ENCODE data around the gene SLC13A4.

SLC13A4 gene

GRCh38 chr7:135736586-135737305, 8.8 kb upstream of the SLC13A4 start:
- H3K27me3 Mint-ChIP-seq = peaks cover 3% of the 10 kb centered on the region
- no peaks in the 10 kb centered on the region for H3K36me3 Mint-ChIP-seq
- H3K9me3 Mint-ChIP-seq = no peaks in the 10 kb centered on the region
- H3K27ac Mint-ChIP-seq = no peak overlapping the region
- H3K4me3 Mint-ChIP-seq = no peak overlapping the region
- H3K4me1 Mint-ChIP-seq = no peaks in the 10 kb centered on the region

GRCh38 chr7:135734343-135734689, 6.3 kb upstream of the SLC13A4 start:
- H3K4me1 Mint-ChIP-seq = no peaks in the 10 kb centered on the region
- no peak overlapping the region for H3K27ac Mint-ChIP-seq
- H3K9me3 Mint-ChIP-seq = no peaks in the 10 kb centered on the region
- H3K4me3 Mint-ChIP-seq = no peak overlapping the region
- H3K36me3 Mint-ChIP-seq = no peaks in the 10 kb centered on the region
- peaks cover 3% of the 10 kb centered on the region for H3K27me3 Mint-ChIP-seq

GRCh38 chr7:135733603-135734342, 5.8 kb upstream of the SLC13A4 start:
- Mint-ChIP-seq H3K27me3 (peaks cover 3% of the 10 kb centered on the region), H3K9me3 (no peaks in the 10 kb centered on the region), H3K27ac (no peak overlapping the region), H3K4me1 (no peaks in the 10 kb centered on the region), H3K4me3 (no peak overlapping the region), H3K36me3 (no peaks in the 10 kb centered on the region)

- Mint-ChIP-seq H3K27me3 (no peaks in the 10 kb centered on the region), H3K36me3 (no peaks in the 10 kb centered on the region), H3K4me3 (no peak overlapping the region), H3K9me3 (no peaks in the 10 kb centered on the region), H3K27ac (no peak overlapping the region), H3K4me1 (no peaks in the 10 kb centered on the region)
These were observed 3.1 kb upstream of the SLC13A4 start for GRCh38 chr7:135731131-135731530.

- H3K27me3 Mint-ChIP-seq = no peaks in the 10 kb centered on the region
- no peaks in the 10 kb centered on the region for H3K4me1 Mint-ChIP-seq
- no peaks in the 10 kb centered on the region for H3K36me3 Mint-ChIP-seq
- H3K4me3 Mint-ChIP-seq = no peak overlapping the region
- H3K27ac Mint-ChIP-seq = no peak overlapping the region
- no peaks in the 10 kb centered on the region for H3K9me3 Mint-ChIP-seq
These were observed 1.2 kb upstream of the SLC13A4 start for GRCh38 chr7:135729230-135729629.

GRCh38 chr7:135726911-135727673, 894 bp downstream of the SLC13A4 start:
- H3K9me3 Mint-ChIP-seq = no peaks in the 10 kb centered on the region
- no peak overlapping the region for H3K27ac Mint-ChIP-seq
- peaks cover 6% of the 10 kb centered on the region for H3K27me3 Mint-ChIP-seq
- H3K4me1 Mint-ChIP-seq = no peaks in the 10 kb centered on the region
- no peak overlapping the region for H3K4me3 Mint-ChIP-seq
- no peaks in the 10 kb centered on the region for H3K36me3 Mint-ChIP-seq

- no peaks in the 10 kb centered on the region for H3K4me1 Mint-ChIP-seq
- peaks cover 9% of the 10 kb centered on the region for H3K27me3 Mint-ChIP-seq
- no peak overlapping the region for H3K4me3 Mint-ChIP-seq
- H3K36me3 Mint-ChIP-seq = no peaks in the 10 kb centered on the region
- H3K9me3 Mint-ChIP-seq = no peaks in the 10 kb centered on the region
- no peak overlapping the region for H3K27ac Mint-ChIP-seq
These were observed 1.7 kb downstream of the SLC13A4 start for GRCh38 chr7:135726276-135726788.

- peaks cover 9% of the 10 kb centered on the region for H3K27me3 Mint-ChIP-seq
These were observed 4.6 kb downstream of the SLC13A4 start for GRCh38 chr7:135723411-135723810.

GRCh38 chr7:135721198-135721820, 6.7 kb downstream of the SLC13A4 start:
- Mint-ChIP-seq H3K4me3 (no peak overlapping the region), H3K27ac (no peak overlapping the region), H3K36me3 (no peaks in the 10 kb centered on the region), H3K27me3 (peaks cover 10% of the 10 kb centered on the region), H3K4me1 (no peaks in the 10 kb centered on the region), H3K9me3 (no peaks in the 10 kb centered on the region)

More at GRCh38 chr7:135723411-135723810, 4.6 kb downstream of the SLC13A4 start:
- H3K4me3 Mint-ChIP-seq = no peak overlapping the region
- H3K27ac Mint-ChIP-seq = no peak overlapping the region
- no peaks in the 10 kb centered on the region for H3K36me3 Mint-ChIP-seq
- no peaks in the 10 kb centered on the region for H3K9me3 Mint-ChIP-seq
- H3K4me1 Mint-ChIP-seq = no peaks in the 10 kb centered on the region

- no peak overlapping the region for H3K27ac Mint-ChIP-seq
- peaks cover 10% of the 10 kb centered on the region for H3K27me3 Mint-ChIP-seq
- H3K4me1 Mint-ChIP-seq = no peaks in the 10 kb centered on the region
- H3K36me3 Mint-ChIP-seq = no peaks in the 10 kb centered on the region
- H3K4me3 Mint-ChIP-seq = no peak overlapping the region
- no peaks in the 10 kb centered on the region for H3K9me3 Mint-ChIP-seq
These were observed 8.3 kb downstream of the SLC13A4 start for GRCh38 chr7:135719688-135720087.

- Mint-ChIP-seq H3K27ac (no peak overlapping the region), H3K4me1 (no peaks in the 10 kb centered on the region), H3K9me3 (no peaks in the 10 kb centered on the region), H3K4me3 (no peak overlapping the region), H3K27me3 (peaks cover 9% of the 10 kb centered on the region), H3K36me3 (no peaks in the 10 kb centered on the region)
These were observed 9.1 kb downstream of the SLC13A4 start for GRCh38 chr7:135718794-135719437.

- Mint-ChIP-seq H3K36me3 (no peaks in the 10 kb centered on the region), H3K27ac (no peak overlapping the region), H3K4me3 (no peak overlapping the region), H3K27me3 (peaks cover 5% of the 10 kb centered on the region), H3K4me1 (no peaks in the 10 kb centered on the region), H3K9me3 (no peaks in the 10 kb centered on the region)
These were observed 9.8 kb downstream of the SLC13A4 start for GRCh38 chr7:135718219-135718618.

GRCh38 chr7:135717693-135718092, 10.3 kb downstream of the SLC13A4 start:
- Mint-ChIP-seq H3K4me1 (no peaks in the 10 kb centered on the region), H3K27me3 (peaks cover 5% of the 10 kb centered on the region), H3K27ac (no peak overlapping the region)

GRCh38 chr7:135716677-135717238, 11.2 kb downstream of the SLC13A4 start:
- H3K27me3 Mint-ChIP-seq = peaks cover 5% of the 10 kb centered on the region
- H3K4me1 Mint-ChIP-seq = no peaks in the 10 kb centered on the region
- H3K27ac Mint-ChIP-seq = no peak overlapping the region
- no peak overlapping the region for H3K4me3 Mint-ChIP-seq
- H3K9me3 Mint-ChIP-seq = no peaks in the 10 kb centered on the region
- H3K36me3 Mint-ChIP-seq = no peaks in the 10 kb centered on the region

More at GRCh38 chr7:135717693-135718092, 10.3 kb downstream of the SLC13A4 start:
- Mint-ChIP-seq H3K9me3 (no peaks in the 10 kb centered on the region), H3K36me3 (no peaks in the 10 kb centered on the region), H3K4me3 (no peak overlapping the region)

GRCh38 chr7:135715673-135716072, 12.3 kb downstream of the SLC13A4 start:
- Mint-ChIP-seq H3K4me3 (no peak overlapping the region), H3K27ac (no peak overlapping the region), H3K9me3 (no peaks in the 10 kb centered on the region), H3K27me3 (peaks cover 2% of the 10 kb centered on the region), H3K4me1 (no peaks in the 10 kb centered on the region), H3K36me3 (no peaks in the 10 kb centered on the region)
